GM12874 (cell line): ENCODE results near the gene APMAP.

Source experiments
- CTCF ChIP-seq: IDR thresholded peaks from 2 replicates; pipeline ENCODE4 v1.5.1; 2011; ENCODE audit warnings: low read depth, mild to moderate bottlenecking, control low read depth, low read length, moderate library complexity; ENCODE audit not compliant: insufficient read depth

APMAP gene

GRCh38 chr20:25005220-25005619, 12.7 kb upstream of the APMAP start:
- no peak for TF ChIP-seq CTCF

GRCh38 chr20:25003002-25003401, 10.5 kb upstream of the APMAP start:
- no peak for TF ChIP-seq CTCF

- TF ChIP-seq CTCF: no peak
Measured at GRCh38 chr20:25000268-25000801, 7.8 kb upstream of the APMAP start.

GRCh38 chr20:24999568-24999967, 7.0 kb upstream of the APMAP start:
- no peak for TF ChIP-seq CTCF

- TF ChIP-seq CTCF: no peak
Measured at GRCh38 chr20:24998631-24999445, 6.3 kb upstream of the APMAP start.

GRCh38 chr20:24998121-24998520, 5.6 kb upstream of the APMAP start:
- TF ChIP-seq CTCF: no peak

- no peak for TF ChIP-seq CTCF
Measured at GRCh38 chr20:24996449-24997377, 4.2 kb upstream of the APMAP start.
